ENCODE measurements around the gene CDK10.

Gene CDK10, protein sequence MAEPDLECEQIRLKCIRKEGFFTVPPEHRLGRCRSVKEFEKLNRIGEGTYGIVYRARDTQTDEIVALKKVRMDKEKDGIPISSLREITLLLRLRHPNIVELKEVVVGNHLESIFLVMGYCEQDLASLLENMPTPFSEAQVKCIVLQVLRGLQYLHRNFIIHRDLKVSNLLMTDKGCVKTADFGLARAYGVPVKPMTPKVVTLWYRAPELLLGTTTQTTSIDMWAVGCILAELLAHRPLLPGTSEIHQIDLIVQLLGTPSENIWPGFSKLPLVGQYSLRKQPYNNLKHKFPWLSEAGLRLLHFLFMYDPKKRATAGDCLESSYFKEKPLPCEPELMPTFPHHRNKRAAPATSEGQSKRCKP

DNA sequence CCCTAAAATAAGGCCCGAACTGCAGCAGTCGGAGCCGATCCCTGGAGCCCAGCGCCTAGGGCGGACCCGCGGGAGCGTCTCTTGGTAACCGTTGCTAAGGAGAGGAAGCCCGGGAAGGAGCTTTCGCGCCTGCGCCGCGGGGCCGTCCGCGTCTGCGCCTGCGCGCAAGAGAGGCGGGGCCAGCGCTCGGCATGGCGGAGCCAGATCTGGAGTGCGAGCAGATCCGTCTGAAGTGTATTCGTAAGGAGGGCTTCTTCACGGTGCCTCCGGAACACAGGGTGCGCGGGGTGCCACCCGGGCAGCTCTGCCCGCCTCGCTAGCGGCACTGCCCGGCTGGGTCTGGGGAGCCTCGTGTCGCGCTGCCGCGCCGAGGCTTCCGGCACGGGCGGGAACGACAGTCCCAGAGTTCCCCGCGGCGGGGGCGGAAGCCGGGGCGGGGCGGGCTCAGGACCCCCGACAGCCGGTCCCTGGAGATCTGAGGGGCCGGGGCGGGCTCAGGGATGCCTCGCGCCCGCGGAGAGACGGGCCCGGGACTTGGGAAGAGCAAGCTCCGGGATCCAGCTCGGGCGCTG lies at the start of gene CDK10:
CDK10 (plus strand) TSS at position 170 of the 572 bp plus-strand sequence; CDS start at position 192, 22 bp downstream.
- peak; percentile 96 for DNase-seq (ENCODE audit: extremely low spot score)

DNA sequence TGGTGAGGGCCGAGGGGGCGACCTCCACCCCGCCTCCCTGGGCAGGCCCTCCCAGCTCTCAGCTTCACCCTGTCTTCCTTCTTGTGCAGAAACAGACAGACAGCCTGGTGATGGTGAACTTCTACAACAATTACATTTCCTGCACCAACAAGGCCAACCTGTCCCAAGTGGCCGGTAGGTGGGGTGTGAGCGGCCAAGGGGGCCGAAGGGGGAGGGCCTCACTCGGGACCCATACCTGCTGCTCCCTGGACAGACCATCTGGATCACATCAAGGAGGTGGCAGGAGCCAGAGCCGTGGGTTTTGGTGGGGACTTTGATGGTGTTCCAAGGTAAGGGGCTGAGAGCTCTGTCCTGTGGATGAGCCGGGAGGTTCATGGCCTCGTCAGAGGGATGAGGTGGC lies 49.1 kb upstream of the CDK10 start:
- ChIA-PET POLR2A (no interaction called here), CTCF (no interaction called here)
- TF ChIP-seq TARDBP (IDR thresholded peaks at IDR 0.05) (no peak), LEF1 (IDR thresholded peaks at IDR 0.05; ENCODE audit: borderline replicate concordance) (no peak), SUZ12 (IDR thresholded peaks at IDR 0.05) (no peak), BHLHE40 (IDR thresholded peaks at IDR 0.05; ENCODE audit: borderline replicate concordance) (no peak), L3MBTL2 (conservative IDR thresholded peaks at IDR 0.05) (no peak), FOXA1 (IDR thresholded peaks at IDR 0.05) (no peak), NFRKB (IDR thresholded peaks at IDR 0.05) (no peak), SP1 (IDR thresholded peaks at IDR 0.05) (no peak)
- no peak for DNase-seq (ENCODE audit: extremely low spot score)

More for the DNA sequence above, at the start of gene CDK10:
- ChIA-PET POLR2A (interaction anchor here (0.7 to 2.5 kb wide), 9 partner anchors 9 to 30 kb away, joined by 3 to 16 read pairs (median 5); no protein-coding TSS in a partner anchor), CTCF (interaction anchor here (1.1 kb wide), 1 partner anchor 20 kb away, joined by 4 read pairs; no protein-coding TSS in a partner anchor)
- peak; percentile 99 for TF ChIP-seq L3MBTL2 (conservative IDR thresholded peaks at IDR 0.05)
- no peak for TF ChIP-seq LEF1 (IDR thresholded peaks at IDR 0.05; ENCODE audit: borderline replicate concordance)

DNA sequence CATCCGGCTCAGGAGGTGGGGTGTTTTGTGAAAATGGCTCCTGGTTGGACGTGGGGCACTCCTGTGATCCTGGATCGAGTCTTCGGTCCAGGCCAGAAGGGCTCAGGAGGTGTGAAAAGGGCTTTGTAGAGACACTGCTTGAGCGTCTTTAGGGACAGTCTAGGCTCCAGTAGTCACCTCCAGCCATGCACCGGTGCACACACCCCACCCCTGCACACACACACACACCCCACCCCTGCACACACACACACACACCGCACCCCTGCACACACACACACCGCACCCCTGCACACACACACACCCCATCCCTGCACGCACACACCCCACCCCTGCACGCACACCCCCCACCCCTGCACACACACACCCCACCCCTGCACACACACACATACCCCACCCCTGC lies 48.0 kb upstream of the CDK10 start:
- POLR2A ChIA-PET, result no interaction called here
- no peak for DNase-seq (ENCODE audit: extremely low spot score)
- CTCF ChIA-PET, result no interaction called here
- TF ChIP-seq FOXA1 (IDR thresholded peaks at IDR 0.05) (no peak), CTBP1 (IDR thresholded peaks at IDR 0.05; ENCODE audit: borderline replicate concordance) (no peak), LEF1 (IDR thresholded peaks at IDR 0.05; ENCODE audit: borderline replicate concordance) (no peak), HDGF (IDR thresholded peaks at IDR 0.05; ENCODE audit: borderline replicate concordance) (no peak), ZNF384 (IDR thresholded peaks at IDR 0.05) (no peak), NFRKB (IDR thresholded peaks at IDR 0.05) (no peak), L3MBTL2 (conservative IDR thresholded peaks at IDR 0.05) (no peak), ELF4 (IDR thresholded peaks at IDR 0.05) (no peak), SUZ12 (IDR thresholded peaks at IDR 0.05) (no peak), BHLHE40 (IDR thresholded peaks at IDR 0.05; ENCODE audit: borderline replicate concordance) (no peak), TARDBP (IDR thresholded peaks at IDR 0.05) (no peak), ARNT (IDR thresholded peaks at IDR 0.05) (no peak), SP1 (IDR thresholded peaks at IDR 0.05) (no peak), FOXM1 (IDR thresholded peaks at IDR 0.05; ENCODE audit: borderline replicate concordance) (no peak), FOXK2 (IDR thresholded peaks at IDR 0.05) (no peak)
- TF ChIP-seq, protein P1, sequence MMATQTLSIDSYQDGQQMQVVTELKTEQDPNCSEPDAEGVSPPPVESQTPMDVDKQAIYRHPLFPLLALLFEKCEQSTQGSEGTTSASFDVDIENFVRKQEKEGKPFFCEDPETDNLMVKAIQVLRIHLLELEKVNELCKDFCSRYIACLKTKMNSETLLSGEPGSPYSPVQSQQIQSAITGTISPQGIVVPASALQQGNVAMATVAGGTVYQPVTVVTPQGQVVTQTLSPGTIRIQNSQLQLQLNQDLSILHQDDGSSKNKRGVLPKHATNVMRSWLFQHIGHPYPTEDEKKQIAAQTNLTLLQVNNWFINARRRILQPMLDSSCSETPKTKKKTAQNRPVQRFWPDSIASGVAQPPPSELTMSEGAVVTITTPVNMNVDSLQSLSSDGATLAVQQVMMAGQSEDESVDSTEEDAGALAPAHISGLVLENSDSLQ (IDR thresholded peaks at IDR 0.05), result no peak

DNA sequence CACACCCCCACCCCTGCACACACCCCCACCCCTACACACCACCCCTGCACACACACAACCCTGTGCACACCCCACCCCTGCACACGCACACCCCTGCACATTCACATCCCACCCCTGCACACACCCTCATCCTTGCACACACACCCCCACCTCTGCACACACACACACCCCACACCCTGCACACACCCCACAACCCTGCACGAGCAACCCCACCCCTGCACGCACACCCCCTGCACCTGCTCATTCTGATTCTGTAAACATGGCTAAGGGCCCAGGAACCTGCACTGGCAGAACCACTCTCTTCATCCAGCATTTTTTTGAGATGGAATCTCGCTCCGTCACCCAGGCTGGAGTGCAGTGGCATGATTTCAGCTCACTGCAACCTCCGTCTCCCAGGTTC lies 47.1 kb upstream of the CDK10 start:
- POLR2A ChIA-PET, result no interaction called here

DNA sequence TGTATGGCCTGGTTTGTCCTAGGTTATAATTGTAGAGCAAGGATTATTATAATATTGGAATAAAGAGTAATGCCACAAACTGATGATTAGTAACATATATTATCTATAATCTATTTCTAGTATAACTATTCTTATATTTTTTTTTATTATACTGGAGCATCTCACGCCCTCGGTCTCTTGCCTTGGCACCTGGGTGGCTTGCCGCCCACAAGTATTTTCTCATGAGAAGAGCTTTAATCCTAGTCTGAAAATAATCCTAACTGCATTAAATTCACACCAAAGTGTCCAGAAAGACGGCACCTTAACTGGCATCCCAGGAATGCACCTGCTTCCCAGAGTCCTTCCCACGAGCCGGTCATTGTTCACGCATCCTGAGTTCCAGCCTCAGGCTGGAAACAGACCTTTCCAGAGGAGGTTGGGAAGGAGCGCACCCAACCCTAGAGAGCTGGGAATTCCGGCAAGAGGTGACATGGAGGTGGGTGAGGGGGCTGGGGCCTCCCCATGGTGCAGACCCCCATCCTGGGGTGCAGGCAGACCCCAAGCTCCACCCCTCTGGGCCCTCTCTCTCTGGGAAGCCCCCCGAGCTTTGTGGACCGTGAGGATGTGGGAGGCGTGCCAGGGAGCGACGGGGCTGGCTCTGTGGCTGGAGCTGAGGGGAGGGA lies 44.9 kb upstream of the CDK10 start:
- ChIA-PET POLR2A (interaction anchor here (0.6 kb wide), 1 partner anchor 83 kb away, joined by 3 read pairs; no protein-coding TSS in a partner anchor), CTCF (interaction anchor here (0.6 to 1.4 kb wide), 2 partner anchors 27 to 461 kb away, joined by 3 to 8 read pairs; no protein-coding TSS in a partner anchor)
- no peak for DNase-seq (ENCODE audit: extremely low spot score)
- TF ChIP-seq FOXM1 (IDR thresholded peaks at IDR 0.05; ENCODE audit: borderline replicate concordance) (no peak), NFRKB (IDR thresholded peaks at IDR 0.05) (no peak), HDGF (IDR thresholded peaks at IDR 0.05; ENCODE audit: borderline replicate concordance) (no peak), L3MBTL2 (conservative IDR thresholded peaks at IDR 0.05) (no peak), FOXA1 (IDR thresholded peaks at IDR 0.05) (no peak), LEF1 (IDR thresholded peaks at IDR 0.05; ENCODE audit: borderline replicate concordance) (no peak), ZNF384 (IDR thresholded peaks at IDR 0.05) (no peak), FOXK2 (IDR thresholded peaks at IDR 0.05) (no peak), BHLHE40 (IDR thresholded peaks at IDR 0.05; ENCODE audit: borderline replicate concordance) (no peak), SUZ12 (IDR thresholded peaks at IDR 0.05) (no peak), CTBP1 (IDR thresholded peaks at IDR 0.05; ENCODE audit: borderline replicate concordance) (no peak), SP1 (IDR thresholded peaks at IDR 0.05) (no peak), ARNT (IDR thresholded peaks at IDR 0.05) (no peak), TARDBP (IDR thresholded peaks at IDR 0.05) (no peak), ELF4 (IDR thresholded peaks at IDR 0.05) (no peak)
- TF ChIP-seq, protein P1 (IDR thresholded peaks at IDR 0.05), result no peak

More for the DNA sequence above, 47.1 kb upstream of the CDK10 start:
- DNase-seq (ENCODE audit: extremely low spot score), result no peak
- TF ChIP-seq, protein P1 (IDR thresholded peaks at IDR 0.05), result no peak
- TF ChIP-seq ZNF384 (IDR thresholded peaks at IDR 0.05) (no peak), ARNT (IDR thresholded peaks at IDR 0.05) (no peak), BHLHE40 (IDR thresholded peaks at IDR 0.05; ENCODE audit: borderline replicate concordance) (no peak), TARDBP (IDR thresholded peaks at IDR 0.05) (no peak), SP1 (IDR thresholded peaks at IDR 0.05) (no peak), CTBP1 (IDR thresholded peaks at IDR 0.05; ENCODE audit: borderline replicate concordance) (no peak), HDGF (IDR thresholded peaks at IDR 0.05; ENCODE audit: borderline replicate concordance) (no peak), SUZ12 (IDR thresholded peaks at IDR 0.05) (no peak), L3MBTL2 (conservative IDR thresholded peaks at IDR 0.05) (no peak), NFRKB (IDR thresholded peaks at IDR 0.05) (no peak), LEF1 (IDR thresholded peaks at IDR 0.05; ENCODE audit: borderline replicate concordance) (no peak), FOXK2 (IDR thresholded peaks at IDR 0.05) (no peak), ELF4 (IDR thresholded peaks at IDR 0.05) (no peak), FOXM1 (IDR thresholded peaks at IDR 0.05; ENCODE audit: borderline replicate concordance) (no peak), FOXA1 (IDR thresholded peaks at IDR 0.05) (no peak)
- CTCF ChIA-PET, result no interaction called here

Measured in HEK293T (cell line).